HG03565 (cell line): ENCODE results near the gene NACAD.
"Not testable (repeated sequence)": the region's sequence is repeated elsewhere in the genome, so short reads cannot be mapped to it uniquely, and the experiment has no call there.

ENCODE experiments used
- ATAC-seq: cut with Tn5 transposase; IDR thresholded peaks from one replicate; pipeline ENCODE4 v1.9.1; 2021; ENCODE audit warnings: mild to moderate bottlenecking, moderate library complexity; ENCODE audit not compliant: unreplicated experiment

Gene NACAD

GRCh38 chr7:45118292-45118691, 29.5 kb upstream of the NACAD start:
- no peak for ATAC-seq

GRCh38 chr7:45117582-45117981, 28.8 kb upstream of the NACAD start:
- ATAC-seq, result no peak

- no peak for ATAC-seq
Measured at GRCh38 chr7:45116048-45116447, 27.3 kb upstream of the NACAD start.

GRCh38 chr7:45114926-45115325, 26.2 kb upstream of the NACAD start:
- ATAC-seq, result no peak

GRCh38 chr7:45114257-45114656, 25.5 kb upstream of the NACAD start:
- not testable (repeated sequence) for ATAC-seq

GRCh38 chr7:45112648-45113047, 23.9 kb upstream of the NACAD start:
- ATAC-seq, result no peak

GRCh38 chr7:45111298-45112223, 22.8 kb upstream of the NACAD start, which contains the start of gene TBRG4:
TSS of gene TBRG4 (minus strand) at chr7:45111697. CDS start at chr7:45109237, 2,460 bp downstream.
- ATAC-seq, result peak; percentile 94

- no peak for ATAC-seq
Measured at GRCh38 chr7:45108863-45109262, 20.1 kb upstream of the NACAD start.

GRCh38 chr7:45107356-45107755, 18.6 kb upstream of the NACAD start:
- ATAC-seq, result no peak

- ATAC-seq, result no peak
Measured at GRCh38 chr7:45106820-45107219, 18.1 kb upstream of the NACAD start.

- no peak for ATAC-seq
Measured at GRCh38 chr7:45105588-45106188, 16.9 kb upstream of the NACAD start.

- no peak for ATAC-seq
Measured at GRCh38 chr7:45104844-45105587, 16.2 kb upstream of the NACAD start.

- no peak for ATAC-seq
Measured at GRCh38 chr7:45103958-45104843, 15.4 kb upstream of the NACAD start.

GRCh38 chr7:45102785-45103712, 14.3 kb upstream of the NACAD start:
- ATAC-seq, result no peak

GRCh38 chr7:45101748-45102147, 13.0 kb upstream of the NACAD start:
- ATAC-seq, result no peak

- ATAC-seq, result no peak
Measured at GRCh38 chr7:45100761-45101480, 12.2 kb upstream of the NACAD start.

GRCh38 chr7:45099891-45100760, 11.4 kb upstream of the NACAD start:
- ATAC-seq, result no peak
